Breast epithelium (tissue), 4 donors: Measurements from ENCODE around the gene UQCRHL. TPM values are rescaled to one million over a fixed set of nuclear protein-coding genes. Genes with fewer than 3 reads are reported as not detected.

Experiments used
- DNase-seq, 2 donors: peaks; one replicate each; pipeline ENCODE4 v3.0.0-alpha.2; 2019; ENCODE audit warnings: low spot score in 2 of 2
- H3K27ac ChIP-seq, 2 donors: fragments of 200-600 bp; sonication (generic) in 1 of 2; one replicate each; pipeline ENCODE4 v1.5.1; 2016 to 2019; ENCODE audit warnings: mild to moderate bottlenecking in 1 of 2
- H3K27me3 ChIP-seq, 2 donors: fragments of 200-600 bp; sonication (generic) in 1 of 2; one replicate each; pipeline versions ENCODE4 v1.5.1 to v1.6.0; 2017 to 2019; ENCODE audit warnings: control low read depth in 1 of 2, mild to moderate bottlenecking in 1 of 2
- H3K36me3 ChIP-seq: fragments of 200-600 bp; one replicate; pipeline ENCODE4 v1.5.1; 2019
- H3K4me1 ChIP-seq, 2 donors: fragments of 200-600 bp; sonication (generic); one replicate each; pipeline ENCODE4 v1.5.1; 2016 to 2019; ENCODE audit warnings: control low read depth in 1 of 2
- H3K4me3 ChIP-seq, 3 donors: fragments of 200-600 bp; sonication (generic); 1 replicate in 2 of 3; 2 replicates in 1 of 3; pipeline ENCODE4 v1.5.1; 2016 to 2019; ENCODE audit warnings: mild to moderate bottlenecking in 3 of 3, moderate library complexity in 2 of 3
- H3K9me3 ChIP-seq, 2 donors: fragments of 200-600 bp; sonication (generic) in 1 of 2; one replicate each; pipeline ENCODE4 v1.5.1; 2016 to 2019; ENCODE audit warnings: control low read depth in 1 of 2
- POLR2A ChIP-seq: fragments of 450-650 bp; IDR thresholded peaks from one replicate; pipeline ENCODE4 v1.6.1; 2016; ENCODE audit warnings: antibody characterized with exemption, mild to moderate bottlenecking, moderate library complexity
- POLR2AphosphoS5 ChIP-seq, 3 donors: sonication (generic); formaldehyde crosslinking; IDR thresholded peaks; one replicate each; pipeline ENCODE4 v1.6.1; 2017; ENCODE audit warnings: antibody characterized with exemption in 3 of 3
- intact Hi-C: fragments of 100-400 bp; cut with DNase I; formaldehyde crosslinking; loops from one replicate; pipeline ENCODE4 v1.15.1; 2023; ENCODE audit warnings: low total_unique reads
- total RNA-seq, 3 donors: library from RNA; depleted of rRNA; stranded (reverse); fragments of >200 nt; gene quantifications; one replicate each; pipeline ENCODE4 v1.1.0, GENCODE V29; 2016
- TF ChIP-seq, protein P1 (sequence below), 3 donors: fragments of 450-650 bp; IDR thresholded peaks; one replicate each; pipeline ENCODE4 v1.5.1; 2016 to 2017; ENCODE audit warnings: antibody characterized with exemption in 3 of 3, mild to moderate bottlenecking in 3 of 3, moderate library complexity in 3 of 3

The UQCRHL gene
- total RNA-seq, 3 donors from 2014 or later, result 0.66 to 1.4 (median 1.2) TPM

DNA sequence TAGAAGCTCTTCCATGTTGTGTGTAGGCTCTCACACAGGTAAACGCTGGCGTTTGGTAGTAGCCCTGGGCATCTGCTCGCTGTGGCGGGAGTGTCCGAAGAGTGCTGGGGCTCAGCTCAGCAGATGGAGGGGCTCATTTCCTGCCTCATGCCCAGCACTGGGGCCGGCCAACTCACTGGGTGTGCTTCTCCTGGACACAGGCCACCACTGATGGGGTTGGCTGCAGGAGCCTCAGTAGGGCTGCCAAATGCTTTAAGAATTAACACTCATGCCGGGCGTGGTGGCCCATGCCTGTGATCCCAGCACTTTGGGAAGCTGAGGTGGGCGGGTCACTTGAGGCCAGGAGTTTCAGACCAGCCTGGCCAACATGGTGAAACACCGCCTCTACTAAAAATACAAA lies 20.9 kb downstream of the UQCRHL start:
- DNase-seq, result no peak
- intact Hi-C loops, result no loop called here
- H3K36me3 ChIP-seq, result no peaks in the 10 kb centered on the region
- H3K27ac ChIP-seq, result peak overlapping the region; percentile 5 to 33
- H3K27me3 ChIP-seq, result no peaks in the 10 kb centered on the region
- H3K4me3 ChIP-seq, result no peak overlapping the region
- H3K9me3 ChIP-seq, result no peaks in the 10 kb centered on the region
- H3K4me1 ChIP-seq, result no peaks in the 10 kb centered on the region
- TF ChIP-seq, protein P1, sequence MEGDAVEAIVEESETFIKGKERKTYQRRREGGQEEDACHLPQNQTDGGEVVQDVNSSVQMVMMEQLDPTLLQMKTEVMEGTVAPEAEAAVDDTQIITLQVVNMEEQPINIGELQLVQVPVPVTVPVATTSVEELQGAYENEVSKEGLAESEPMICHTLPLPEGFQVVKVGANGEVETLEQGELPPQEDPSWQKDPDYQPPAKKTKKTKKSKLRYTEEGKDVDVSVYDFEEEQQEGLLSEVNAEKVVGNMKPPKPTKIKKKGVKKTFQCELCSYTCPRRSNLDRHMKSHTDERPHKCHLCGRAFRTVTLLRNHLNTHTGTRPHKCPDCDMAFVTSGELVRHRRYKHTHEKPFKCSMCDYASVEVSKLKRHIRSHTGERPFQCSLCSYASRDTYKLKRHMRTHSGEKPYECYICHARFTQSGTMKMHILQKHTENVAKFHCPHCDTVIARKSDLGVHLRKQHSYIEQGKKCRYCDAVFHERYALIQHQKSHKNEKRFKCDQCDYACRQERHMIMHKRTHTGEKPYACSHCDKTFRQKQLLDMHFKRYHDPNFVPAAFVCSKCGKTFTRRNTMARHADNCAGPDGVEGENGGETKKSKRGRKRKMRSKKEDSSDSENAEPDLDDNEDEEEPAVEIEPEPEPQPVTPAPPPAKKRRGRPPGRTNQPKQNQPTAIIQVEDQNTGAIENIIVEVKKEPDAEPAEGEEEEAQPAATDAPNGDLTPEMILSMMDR (IDR thresholded peaks at IDR 0.05), result no peak
- TF ChIP-seq POLR2A (no peak), POLR2AphosphoS5 (IDR thresholded peaks at IDR 0.05) (no peak)

DNA sequence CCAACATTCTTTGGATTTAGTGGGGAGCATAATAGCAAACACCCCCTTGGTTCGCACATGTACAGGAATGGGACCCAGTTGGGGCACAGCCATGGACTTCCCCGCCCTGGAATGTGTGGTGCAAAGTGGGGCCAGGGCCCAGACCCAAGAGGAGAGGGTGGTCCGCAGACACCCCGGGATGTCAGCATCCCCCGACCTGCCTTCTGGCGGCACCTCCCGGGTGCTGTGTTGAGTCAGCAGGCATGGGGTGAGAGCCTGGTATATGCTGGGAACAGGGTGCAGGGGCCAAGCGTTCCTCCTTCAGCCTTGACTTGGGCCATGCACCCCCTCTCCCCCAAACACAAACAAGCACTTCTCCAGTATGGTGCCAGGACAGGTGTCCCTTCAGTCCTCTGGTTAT lies 21.8 kb downstream of the UQCRHL start:
- TF ChIP-seq POLR2AphosphoS5 (IDR thresholded peaks at IDR 0.05), result no peak
- no peaks in the 10 kb centered on the region for H3K4me1 ChIP-seq
- intact Hi-C loops, result no loop called here

DNA sequence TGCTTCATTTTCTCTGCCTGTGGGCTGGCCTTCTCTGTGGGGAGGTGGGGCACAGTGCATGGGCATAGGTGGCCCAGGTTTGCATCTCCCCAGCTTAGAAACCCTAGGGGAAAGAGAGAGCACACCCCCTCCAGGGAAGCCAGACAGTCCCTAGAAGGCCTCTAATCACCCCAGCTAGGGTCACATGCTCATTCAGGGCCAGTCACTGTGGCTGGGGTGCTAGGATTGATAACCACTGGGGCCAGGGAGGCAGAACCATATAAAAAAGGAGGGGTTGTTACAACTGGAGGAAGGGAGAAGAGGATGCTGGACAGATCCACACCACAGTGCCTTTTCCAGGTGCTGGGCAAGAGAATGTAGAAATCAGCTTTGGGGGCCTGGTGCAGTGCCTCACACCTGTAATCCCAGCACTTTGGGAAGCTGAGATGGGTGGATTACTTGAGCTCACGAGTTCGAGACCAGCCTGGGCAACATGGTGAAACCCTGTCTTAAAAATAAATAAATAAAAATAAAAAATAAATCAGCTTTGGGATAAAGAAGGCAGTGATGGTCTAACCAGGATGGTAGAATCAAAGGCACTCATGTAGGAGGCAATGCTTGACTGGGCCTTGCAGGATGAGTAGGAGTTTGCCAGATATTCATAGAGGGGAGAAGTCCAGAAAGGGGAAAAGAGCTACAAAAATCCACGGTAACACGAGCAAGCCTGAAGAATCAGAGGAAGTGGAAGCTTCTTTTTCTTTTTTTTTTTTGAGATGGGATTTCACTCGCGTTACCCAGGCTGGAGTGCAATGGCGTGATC lies 29.3 kb downstream of the UQCRHL start:
- Histone ChIP-seq H3K4me3 (no peak overlapping the region), H3K27me3 (no peaks in the 10 kb centered on the region), H3K27ac (no peak overlapping the region), H3K36me3 (no peaks in the 10 kb centered on the region), H3K4me1 (no peaks in the 10 kb centered on the region), H3K9me3 (no peaks in the 10 kb centered on the region)
- TF ChIP-seq, protein P1 (IDR thresholded peaks at IDR 0.05), result no peak
- TF ChIP-seq POLR2AphosphoS5 (IDR thresholded peaks at IDR 0.05), result no peak
- no peak for TF ChIP-seq POLR2A
- no peak for DNase-seq
- intact Hi-C loops, result no loop called here

More for the DNA sequence above, 21.8 kb downstream of the UQCRHL start:
- no peak for DNase-seq
- Histone ChIP-seq H3K4me3 (no peak overlapping the region), H3K27ac (no peak overlapping the region), H3K36me3 (no peaks in the 10 kb centered on the region), H3K27me3 (no peaks in the 10 kb centered on the region), H3K9me3 (no peaks in the 10 kb centered on the region)

DNA sequence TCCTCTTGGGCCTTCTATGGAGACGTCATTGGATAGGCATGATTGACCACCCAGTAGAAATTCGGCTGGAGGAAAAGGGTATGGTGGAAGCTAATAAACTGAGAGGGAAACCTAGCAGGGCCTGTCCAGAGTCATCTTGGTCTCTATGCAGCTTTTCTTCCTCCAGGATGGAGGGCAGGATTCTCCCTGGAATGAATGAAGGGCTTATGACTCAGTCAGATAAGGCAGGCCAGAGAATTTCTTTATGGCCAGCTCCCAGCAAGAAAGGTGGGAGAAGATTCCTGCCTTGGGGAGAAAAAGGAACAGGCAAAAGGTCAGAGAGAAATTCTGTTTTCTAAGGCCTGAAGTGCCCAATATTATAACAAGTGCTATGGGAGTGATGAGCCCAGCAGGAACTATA lies 31.7 kb downstream of the UQCRHL start:
- Histone ChIP-seq H3K36me3 (no peaks in the 10 kb centered on the region), H3K27me3 (no peaks in the 10 kb centered on the region), H3K4me3 (no peak overlapping the region), H3K27ac (no peak overlapping the region), H3K4me1 (no peaks in the 10 kb centered on the region), H3K9me3 (no peaks in the 10 kb centered on the region)
- intact Hi-C loops, result no loop called here
- TF ChIP-seq POLR2AphosphoS5 (IDR thresholded peaks at IDR 0.05) (no peak), POLR2A (no peak)
- TF ChIP-seq, protein P1 (IDR thresholded peaks at IDR 0.05), result no peak
- no peak for DNase-seq

DNA sequence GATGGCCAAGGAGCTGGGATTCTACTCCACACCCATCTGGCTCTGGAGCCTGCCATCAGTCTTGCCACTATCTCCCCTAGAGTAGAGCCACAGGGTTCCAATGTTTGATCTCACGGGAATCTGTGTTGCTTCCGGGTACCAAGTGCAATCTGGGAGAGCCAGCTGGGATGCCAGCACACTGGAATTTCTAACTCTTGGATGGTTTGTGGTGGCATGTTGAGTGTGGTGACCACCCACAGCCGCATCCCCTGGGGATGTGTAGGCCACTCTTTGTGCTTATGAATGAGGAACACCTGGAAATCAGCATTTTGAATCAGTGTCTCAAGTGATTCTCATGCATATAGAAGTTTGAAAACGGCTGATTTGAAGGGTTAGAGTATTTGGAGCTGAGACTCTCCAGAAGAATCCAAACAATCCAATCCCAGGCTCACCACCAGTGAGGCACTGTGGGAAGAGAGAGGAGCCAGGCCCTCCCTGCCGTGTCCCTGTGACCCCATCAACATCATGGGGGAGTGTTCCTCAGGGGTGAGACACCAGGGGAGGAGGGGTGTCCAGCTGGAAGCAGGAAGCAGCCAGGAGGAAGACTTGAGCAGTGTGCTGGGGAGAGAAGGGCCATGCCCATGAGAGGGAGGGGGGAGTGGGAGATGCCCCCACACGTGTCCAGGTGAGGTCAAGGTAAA lies 35.5 kb downstream of the UQCRHL start:
- Histone ChIP-seq H3K9me3 (no peaks in the 10 kb centered on the region), H3K27ac (no peak overlapping the region), H3K4me1 (no peaks in the 10 kb centered on the region), H3K4me3 (no peak overlapping the region), H3K27me3 (no peaks in the 10 kb centered on the region), H3K36me3 (no peaks in the 10 kb centered on the region)
- intact Hi-C loops, result no loop called here
- TF ChIP-seq, protein P1 (IDR thresholded peaks at IDR 0.05), result no peak
- TF ChIP-seq POLR2A (no peak), POLR2AphosphoS5 (IDR thresholded peaks at IDR 0.05) (no peak)
- no peak for DNase-seq
